HG02798 (cell line): ENCODE measurements around the gene HOXB5.

ENCODE experiments used
- ATAC-seq: cut with Tn5 transposase; IDR thresholded peaks from one replicate; pipeline ENCODE4 v1.9.1; 2021; ENCODE audit warnings: mild to moderate bottlenecking; ENCODE audit not compliant: unreplicated experiment, poor library complexity

Gene HOXB5

GRCh38 chr17:48593840-48594537 is 410 bp upstream of the HOXB5 start:
- ATAC-seq, result peak; percentile 54

DNA sequence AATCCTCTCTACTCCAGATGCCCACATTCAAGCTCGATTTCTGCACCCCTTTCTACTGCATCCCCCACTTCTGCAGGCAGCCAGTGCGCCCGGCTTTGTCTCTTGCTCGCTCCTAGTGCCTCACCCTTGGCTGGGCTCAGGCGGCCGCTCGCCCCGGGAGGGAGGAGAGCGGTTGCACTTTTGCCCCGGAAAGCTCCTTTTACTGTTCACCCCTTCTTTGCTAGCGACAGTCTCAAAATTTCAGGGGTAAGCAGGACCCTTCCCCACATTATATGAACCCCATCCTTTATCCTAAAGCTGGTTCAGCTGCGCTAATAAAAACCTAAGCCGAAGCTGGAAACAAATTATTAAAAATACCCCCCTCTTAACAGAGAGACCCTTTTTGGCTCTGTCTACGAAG is 1.0 kb downstream of the HOXB5 start:
- ATAC-seq, result no peak

GRCh38 chr17:48592057-48592514 is 1.5 kb downstream of the HOXB5 start:
- no peak for ATAC-seq

GRCh38 chr17:48591255-48592056 is 2.1 kb downstream of the HOXB5 start:
- ATAC-seq, result no peak

GRCh38 chr17:48590607-48591161 is 2.9 kb downstream of the HOXB5 start:
- no peak for ATAC-seq

- ATAC-seq, result no peak
Measured at GRCh38 chr17:48589831-48590606, 3.6 kb downstream of the HOXB5 start, which contains the start of gene HOXB3. Gene HOXB3, minus strand, starts transcription at chr17:48590241. Its CDS starts 37,767 bp downstream, at chr17:48552474.

DNA sequence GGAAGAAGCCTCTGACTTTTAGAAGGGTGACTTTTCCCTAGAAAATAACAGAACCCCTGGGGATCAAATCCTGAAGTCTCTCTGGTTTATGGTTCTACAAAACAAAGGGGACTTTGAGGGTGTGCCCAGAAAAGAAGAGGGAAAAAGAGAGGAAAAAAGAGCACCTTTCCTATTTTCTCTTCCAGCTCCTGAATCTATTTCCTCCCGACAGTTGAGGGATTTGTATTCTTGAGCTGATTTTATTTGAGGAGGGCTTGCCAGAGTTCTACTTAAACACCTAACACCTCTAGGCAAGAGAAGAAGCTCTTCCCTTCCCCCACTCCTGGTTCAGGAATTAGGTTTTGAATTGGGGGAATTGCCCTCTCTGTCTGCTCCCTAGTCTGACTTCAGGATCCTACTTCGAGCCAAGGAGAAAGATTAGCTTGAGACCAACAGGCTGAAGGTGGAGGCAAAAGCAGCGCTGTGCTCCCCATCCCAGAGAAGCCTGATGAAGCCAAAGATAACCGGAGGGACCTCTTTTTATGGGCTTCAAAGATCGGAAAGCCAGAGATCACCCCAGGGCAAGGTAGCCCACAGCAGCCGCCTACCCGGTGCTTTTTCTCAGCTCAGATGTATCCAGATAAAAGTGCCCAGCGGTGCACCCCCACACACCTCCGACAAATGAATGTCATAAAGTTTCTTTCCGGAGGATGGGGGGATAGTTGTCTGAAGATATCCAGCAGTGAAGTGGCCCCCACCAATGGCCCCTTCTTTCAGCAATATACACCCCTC is 4.3 kb downstream of the HOXB5 start:
- no peak for ATAC-seq

- no peak for ATAC-seq
Measured at GRCh38 chr17:48588528-48588927, 5.1 kb downstream of the HOXB5 start.

- no peak for ATAC-seq
Measured at GRCh38 chr17:48588074-48588415, 5.5 kb downstream of the HOXB5 start.

GRCh38 chr17:48587276-48588073 is 6.1 kb downstream of the HOXB5 start:
- no peak for ATAC-seq

DNA sequence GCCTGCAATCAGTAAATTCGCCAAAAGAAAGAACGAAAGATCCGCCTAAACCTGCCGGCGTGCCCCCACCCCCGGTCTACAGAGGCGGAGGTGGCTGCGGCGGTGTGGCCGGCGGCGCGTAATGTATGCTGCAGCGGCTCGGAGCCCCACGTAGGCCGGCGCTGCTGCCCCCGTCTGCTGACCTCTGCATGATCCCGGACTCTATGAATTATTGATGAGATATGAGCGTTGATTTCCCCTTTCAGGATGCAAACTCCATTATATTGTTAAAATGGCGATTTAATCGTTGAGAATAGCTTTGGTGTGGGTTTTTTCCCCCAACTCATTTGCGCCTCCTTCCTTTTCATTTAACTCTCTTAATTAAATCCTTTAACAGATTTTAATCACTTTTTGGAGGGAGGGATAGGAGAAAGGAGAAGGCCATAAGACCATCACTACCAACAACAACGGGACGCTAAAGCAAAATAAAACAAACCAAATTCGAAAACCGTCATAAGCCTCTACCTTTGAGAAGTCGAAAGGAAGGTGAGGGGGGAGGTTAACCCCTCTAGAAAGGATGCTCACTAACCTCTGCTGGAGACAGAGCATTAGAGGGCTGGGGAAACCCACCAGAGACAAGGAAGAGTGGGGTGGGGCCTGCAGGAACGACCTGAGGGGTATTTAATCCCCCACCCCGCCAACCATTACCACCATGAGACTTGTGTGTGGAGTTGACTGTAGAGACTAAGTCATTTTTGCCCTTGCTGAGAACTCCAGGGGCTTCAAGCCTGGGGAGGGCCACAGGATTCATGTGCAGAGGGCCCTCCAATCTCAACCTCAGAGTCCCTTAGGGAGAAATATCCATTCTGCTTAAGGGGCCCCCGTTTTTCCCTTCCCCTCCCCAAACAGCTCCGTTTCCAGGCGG is 7.0 kb downstream of the HOXB5 start:
- ATAC-seq, result no peak

GRCh38 chr17:48584223-48584741 is 9.3 kb downstream of the HOXB5 start:
- ATAC-seq, result no peak

GRCh38 chr17:48583708-48584222 is 9.8 kb downstream of the HOXB5 start:
- ATAC-seq, result no peak

GRCh38 chr17:48582750-48583069 is 10.9 kb downstream of the HOXB5 start:
- no peak for ATAC-seq

DNA sequence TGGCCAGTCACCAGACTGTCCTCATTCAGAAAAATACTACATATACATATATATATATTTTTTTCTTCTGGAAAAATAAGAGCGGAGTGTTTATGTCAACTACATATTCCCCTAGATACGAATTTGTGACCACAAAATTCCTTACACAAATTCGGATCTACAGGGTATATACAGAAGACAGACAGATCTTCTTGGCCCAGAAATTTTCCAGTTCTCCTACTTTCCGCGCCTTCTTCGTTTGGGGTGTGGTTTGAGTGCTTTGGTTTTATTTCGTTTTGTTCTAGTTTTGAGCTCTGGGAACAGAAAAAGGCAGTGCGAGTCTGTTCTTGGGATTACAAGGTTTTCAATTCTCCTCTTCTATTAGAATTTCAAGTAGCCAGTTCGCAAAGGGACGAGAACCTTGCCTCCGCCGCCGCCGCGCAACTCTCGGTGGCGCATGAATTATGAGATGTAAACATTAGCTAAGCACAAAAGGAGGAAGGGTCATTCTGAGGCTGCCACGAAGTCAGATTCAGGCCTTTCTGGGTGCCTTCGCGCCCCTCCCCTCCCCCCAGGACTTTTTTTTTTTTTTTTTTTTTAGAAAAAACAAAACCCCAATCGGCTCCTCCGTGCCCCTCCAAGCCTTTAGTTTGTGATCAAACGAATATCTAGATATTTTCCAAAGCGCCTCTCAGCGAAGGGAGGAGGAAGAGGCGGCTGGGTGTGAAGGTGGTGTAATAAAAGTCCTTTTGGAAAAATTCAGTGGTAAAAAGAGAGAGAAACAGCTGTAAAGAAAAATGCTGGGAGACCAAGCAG is 13.6 kb downstream of the HOXB5 start:
- ATAC-seq, result no peak

DNA sequence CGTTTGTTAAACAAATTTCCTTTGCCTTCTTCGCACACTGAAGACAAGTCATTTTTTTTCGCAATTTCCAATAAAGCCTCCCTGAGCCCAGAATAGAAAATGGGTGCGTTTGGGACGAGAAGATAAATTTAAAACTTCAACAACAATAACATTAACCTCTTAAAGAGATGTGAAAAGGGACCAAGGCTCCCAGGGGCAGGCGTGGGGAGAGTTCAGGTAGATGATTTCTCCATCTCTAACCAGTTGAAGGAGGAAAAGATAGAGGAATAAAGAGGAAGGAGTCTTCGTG is 14.2 kb downstream of the HOXB5 start:
- ATAC-seq, result no peak
